GM12874 (cell line): ENCODE measurements around the gene SERTAD4.

Source experiments
- TF ChIP-seq, protein P1 (sequence below): IDR thresholded peaks from 2 replicates; pipeline ENCODE4 v1.5.1; 2011; ENCODE audit warnings: low read depth, mild to moderate bottlenecking, control low read depth, low read length, moderate library complexity; ENCODE audit not compliant: insufficient read depth

Gene SERTAD4

GRCh38 chr1:210235363-210236053 is 2.9 kb downstream of the SERTAD4 start:
- TF ChIP-seq, protein P1, sequence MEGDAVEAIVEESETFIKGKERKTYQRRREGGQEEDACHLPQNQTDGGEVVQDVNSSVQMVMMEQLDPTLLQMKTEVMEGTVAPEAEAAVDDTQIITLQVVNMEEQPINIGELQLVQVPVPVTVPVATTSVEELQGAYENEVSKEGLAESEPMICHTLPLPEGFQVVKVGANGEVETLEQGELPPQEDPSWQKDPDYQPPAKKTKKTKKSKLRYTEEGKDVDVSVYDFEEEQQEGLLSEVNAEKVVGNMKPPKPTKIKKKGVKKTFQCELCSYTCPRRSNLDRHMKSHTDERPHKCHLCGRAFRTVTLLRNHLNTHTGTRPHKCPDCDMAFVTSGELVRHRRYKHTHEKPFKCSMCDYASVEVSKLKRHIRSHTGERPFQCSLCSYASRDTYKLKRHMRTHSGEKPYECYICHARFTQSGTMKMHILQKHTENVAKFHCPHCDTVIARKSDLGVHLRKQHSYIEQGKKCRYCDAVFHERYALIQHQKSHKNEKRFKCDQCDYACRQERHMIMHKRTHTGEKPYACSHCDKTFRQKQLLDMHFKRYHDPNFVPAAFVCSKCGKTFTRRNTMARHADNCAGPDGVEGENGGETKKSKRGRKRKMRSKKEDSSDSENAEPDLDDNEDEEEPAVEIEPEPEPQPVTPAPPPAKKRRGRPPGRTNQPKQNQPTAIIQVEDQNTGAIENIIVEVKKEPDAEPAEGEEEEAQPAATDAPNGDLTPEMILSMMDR = no peak

DNA sequence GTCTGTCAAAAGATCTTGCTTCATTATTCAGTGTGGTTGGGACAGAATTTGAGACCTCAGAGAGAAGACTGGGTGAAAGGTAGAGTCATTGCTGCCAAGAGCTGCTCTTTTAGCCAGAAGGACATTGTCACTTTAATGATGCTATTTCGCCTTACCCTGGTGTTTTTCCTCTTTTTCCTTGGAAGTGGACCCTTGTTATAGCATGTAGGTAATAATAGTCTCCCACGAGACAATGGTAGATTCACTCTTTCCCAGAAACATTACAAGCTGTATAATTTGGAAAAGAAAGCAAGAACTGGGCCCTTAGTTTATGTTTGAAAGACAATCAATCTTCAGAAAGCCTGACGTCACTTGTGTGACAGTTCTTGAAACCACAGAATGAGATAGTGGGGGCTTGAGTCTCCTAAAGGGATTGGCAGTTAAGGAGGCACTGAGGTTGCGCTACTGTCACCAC is 3.8 kb downstream of the SERTAD4 start:
- TF ChIP-seq, protein P1 = no peak

GRCh38 chr1:210236840-210237409 is 4.3 kb downstream of the SERTAD4 start:
- TF ChIP-seq, protein P1 = no peak

DNA sequence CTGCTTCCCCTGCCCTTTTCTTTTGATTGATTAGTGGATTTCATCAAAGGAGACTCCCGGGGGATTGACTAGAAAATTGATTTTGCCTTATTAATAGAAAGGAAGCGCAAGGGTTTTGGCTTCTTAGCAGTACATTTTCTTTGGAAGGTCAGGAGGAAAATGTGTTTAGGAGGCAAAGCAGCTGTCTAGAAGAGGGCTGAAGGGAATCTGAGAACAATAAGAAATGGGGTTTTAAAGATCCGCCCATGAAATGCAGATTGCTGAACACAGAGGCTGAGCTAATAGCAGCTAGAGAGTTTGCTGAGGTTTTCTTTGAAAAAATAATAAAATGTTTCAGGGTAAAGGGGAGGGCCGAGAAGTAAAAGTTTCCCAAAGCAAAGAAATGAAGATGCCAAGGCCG is 4.9 kb downstream of the SERTAD4 start:
- TF ChIP-seq, protein P1 = no peak

DNA sequence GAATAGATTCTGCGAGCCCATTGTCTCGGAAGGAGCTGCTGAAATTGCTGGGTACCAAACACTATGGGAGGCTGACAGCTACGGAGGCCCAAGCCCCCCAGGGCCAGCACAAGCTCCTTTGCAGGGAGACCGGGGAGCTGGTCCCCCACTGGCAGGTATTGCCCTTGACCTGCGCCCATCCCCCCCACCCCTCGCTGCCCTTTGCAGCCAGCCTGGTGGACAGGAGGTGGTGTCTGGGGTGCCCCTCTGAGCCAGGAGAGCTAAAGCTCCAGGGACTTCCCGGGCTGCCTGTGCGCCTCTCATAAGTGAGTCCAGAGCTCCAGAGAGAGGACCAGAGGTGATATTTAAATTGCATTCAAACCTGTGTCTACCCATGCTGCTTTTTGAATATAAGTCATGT is 5.4 kb downstream of the SERTAD4 start:
- TF ChIP-seq, protein P1 = no peak

GRCh38 chr1:210239349-210240111 is 6.9 kb downstream of the SERTAD4 start:
- TF ChIP-seq, protein P1 = no peak

- TF ChIP-seq, protein P1 = no peak
Observed at GRCh38 chr1:210241121-210241520, 8.5 kb downstream of the SERTAD4 start.
